ENCODE data around the gene ASB13. TPM values are rescaled to one million over a fixed set of nuclear protein-coding genes. Genes with fewer than 3 reads are reported as not detected.
A peak's percentile ranks its signal among the peaks of the same experiment; 100 is the strongest.

The ASB13 gene
- total RNA-seq, 1 experiment from 2014 or later = 11.3 TPM

- DNase-seq (ENCODE audit: low spot score) = no peak
These were observed 18.7 kb downstream of the ASB13 start for GRCh38 chr10:5647507-5648240.

DNA sequence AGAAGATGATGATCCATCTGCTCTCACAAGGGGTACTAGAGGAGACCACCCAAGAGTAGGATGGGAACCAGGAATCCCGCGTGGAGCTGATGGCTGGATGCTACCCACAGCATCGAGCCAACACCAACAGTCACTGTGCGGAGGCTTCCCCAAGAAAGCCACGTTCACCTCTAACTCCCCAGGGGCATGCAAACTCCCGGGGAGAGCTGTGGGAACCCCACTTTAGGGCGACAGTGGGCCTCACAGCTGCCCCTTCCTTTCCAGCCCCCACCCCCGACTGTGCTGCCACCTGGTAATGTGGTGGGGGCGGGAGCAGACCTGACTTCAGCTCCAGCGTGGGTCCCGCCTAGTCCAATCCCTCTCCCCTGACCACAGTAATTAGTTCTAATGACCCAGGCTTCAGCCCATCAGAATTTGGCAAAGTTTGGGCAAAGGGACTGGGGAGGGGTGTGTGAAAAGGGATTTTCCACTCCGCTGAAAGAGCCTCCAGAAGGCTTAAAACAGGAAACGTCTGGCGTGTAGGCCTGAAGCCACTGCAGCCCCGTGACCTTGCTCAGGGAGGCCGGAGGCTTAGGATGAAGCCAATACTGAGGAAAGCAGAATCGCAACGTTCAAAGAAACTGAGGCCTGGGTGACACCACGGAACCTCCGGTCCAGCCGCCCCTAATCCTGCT lies 20.3 kb downstream of the ASB13 start:
- DNase-seq (ENCODE audit: low spot score) = no peak

- no peak for DNase-seq (ENCODE audit: low spot score)
These were observed 21.0 kb downstream of the ASB13 start for GRCh38 chr10:5645375-5645774.

- DNase-seq (ENCODE audit: low spot score) = no peak
These were observed 21.5 kb downstream of the ASB13 start for GRCh38 chr10:5644930-5645329.

DNA sequence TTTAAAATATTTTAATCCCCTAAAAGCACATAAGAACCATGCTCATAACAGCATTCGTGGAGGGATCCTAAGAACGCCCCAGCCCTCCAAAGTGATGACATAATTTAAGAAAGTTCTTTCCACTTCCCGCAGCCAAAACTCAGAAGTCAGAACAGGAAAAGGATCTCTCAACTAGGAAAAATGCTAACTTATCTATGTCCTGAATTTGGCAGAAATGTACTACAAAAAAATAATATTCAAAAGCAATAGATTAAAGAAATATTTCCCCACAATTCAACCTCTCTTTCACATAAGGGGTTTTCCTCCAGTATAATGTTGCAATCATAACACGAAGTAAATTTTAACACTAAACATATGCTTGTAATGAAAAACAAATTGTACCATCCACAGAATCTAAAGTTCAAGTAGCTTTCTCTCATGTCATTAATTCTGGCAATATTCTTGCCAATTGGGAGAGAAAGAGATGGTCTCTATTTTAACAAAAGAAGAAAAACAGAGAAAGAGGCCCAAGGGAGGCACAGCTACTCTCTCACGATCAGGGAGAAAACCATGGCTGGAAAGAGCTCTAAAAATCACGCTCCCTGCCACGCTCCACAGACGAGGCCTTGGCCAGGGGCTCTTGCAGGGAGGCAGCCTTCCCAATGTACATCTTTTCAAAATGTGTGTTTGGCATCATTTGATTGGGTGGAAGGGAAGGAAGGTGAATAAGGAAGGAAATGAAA lies 22.9 kb downstream of the ASB13 start:
- DNase-seq (ENCODE audit: low spot score) = no peak

GRCh38 chr10:5641501-5641900 lies 24.9 kb downstream of the ASB13 start:
- no peak for DNase-seq (ENCODE audit: low spot score)

DNA sequence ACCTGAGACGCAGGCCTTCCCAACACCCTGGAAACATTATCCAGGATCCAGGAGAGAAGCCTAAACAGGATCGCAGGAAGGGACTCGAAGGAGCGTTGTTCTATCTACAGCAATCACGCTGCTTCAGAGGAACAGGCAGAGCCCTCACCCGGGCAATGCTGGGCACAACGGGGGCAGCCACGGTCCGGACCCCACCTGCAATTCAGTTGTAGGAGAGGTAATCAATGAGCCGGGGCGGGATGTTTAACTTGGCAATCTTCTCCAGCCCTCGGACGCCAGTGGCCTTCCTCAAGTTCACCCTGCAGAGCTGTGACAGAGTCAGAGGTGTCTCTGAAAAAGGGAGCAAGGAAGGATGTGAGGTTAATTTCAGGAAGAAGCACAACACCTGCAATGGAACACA lies 25.9 kb downstream of the ASB13 start:
- no peak for DNase-seq (ENCODE audit: low spot score)

DNA sequence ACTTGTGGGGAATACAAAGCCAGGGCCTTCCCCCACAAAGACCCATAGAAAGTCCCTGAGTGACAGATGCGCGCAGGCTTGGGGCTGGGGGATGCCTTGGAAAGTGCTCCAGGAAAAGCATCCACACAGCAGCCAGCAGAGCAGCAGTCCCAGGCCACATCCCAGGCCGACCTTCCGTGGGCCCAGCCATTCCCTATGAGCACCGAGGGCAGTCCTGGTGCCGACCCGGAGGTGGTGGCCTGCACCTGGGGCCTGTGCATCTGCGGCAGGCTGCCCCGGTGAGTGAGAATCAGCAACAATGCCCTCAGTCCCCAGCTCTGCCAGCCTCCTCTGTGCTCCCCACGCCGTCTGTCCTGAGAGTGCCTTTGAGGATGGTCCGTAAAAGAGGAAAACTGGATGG lies 26.4 kb downstream of the ASB13 start:
- DNase-seq (ENCODE audit: low spot score) = no peak

DNA sequence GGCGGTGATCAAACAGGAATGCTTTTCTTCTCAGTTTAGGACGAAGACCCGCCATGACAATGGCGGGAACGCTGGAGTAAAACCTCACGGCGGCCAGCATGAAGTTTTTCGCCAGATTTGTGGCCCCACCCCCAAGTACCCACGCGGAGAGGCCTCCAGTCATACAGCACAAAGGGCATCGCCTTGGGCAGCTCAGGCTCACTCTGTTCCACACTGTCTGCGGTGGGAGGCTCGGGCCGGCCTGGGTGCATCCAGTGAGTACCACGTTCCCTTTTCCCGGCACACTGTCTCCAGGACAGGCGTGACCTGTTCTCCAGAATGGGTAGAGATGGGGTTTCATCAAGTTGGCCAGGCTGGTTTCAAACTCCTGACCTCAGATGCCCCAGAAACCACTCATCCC lies 27.3 kb downstream of the ASB13 start:
- DNase-seq (ENCODE audit: low spot score) = no peak

DNA sequence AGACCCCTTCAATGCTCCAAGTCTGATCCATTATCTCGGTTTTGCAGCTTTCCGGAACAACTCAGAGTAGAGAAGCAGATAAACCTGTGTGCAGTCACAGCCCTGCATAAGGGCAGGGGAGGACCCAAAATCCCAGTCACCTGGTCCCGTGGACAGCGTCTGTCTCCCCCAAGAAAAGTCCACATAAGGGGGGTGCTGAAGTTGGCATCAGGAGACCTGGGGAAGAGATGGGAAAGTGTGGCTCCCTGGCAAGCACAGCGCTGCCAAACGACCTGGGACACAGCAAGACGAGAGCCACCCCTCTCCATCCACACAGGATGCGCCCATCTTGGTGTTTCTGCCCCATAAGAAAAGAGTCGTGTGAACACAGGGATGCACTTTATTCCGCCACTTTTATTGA lies 27.9 kb downstream of the ASB13 start:
- no peak for DNase-seq (ENCODE audit: low spot score)

DNA sequence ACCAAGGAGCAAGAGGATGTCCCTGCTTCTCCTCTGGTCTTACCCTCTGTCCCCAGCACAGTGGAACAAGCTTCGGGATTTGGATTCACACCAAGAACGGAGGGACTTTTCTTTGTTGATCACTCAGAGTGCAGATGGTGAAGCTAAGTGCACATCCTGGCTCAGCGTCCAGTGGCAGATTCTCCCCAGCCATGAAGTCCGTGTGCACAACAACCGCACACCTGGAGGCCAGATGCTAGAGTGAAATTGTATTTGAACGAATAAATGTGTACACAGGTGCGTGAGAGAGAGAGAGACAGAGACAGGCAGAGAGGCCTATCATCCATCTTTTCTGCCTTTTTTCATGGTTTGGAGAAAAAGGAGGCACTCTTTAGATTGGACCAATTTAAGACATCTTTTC lies 31.5 kb downstream of the ASB13 start:
- DNase-seq (ENCODE audit: low spot score) = no peak

- DNase-seq (ENCODE audit: low spot score) = no peak
These were observed 33.1 kb downstream of the ASB13 start for GRCh38 chr10:5633166-5633749.

DNA sequence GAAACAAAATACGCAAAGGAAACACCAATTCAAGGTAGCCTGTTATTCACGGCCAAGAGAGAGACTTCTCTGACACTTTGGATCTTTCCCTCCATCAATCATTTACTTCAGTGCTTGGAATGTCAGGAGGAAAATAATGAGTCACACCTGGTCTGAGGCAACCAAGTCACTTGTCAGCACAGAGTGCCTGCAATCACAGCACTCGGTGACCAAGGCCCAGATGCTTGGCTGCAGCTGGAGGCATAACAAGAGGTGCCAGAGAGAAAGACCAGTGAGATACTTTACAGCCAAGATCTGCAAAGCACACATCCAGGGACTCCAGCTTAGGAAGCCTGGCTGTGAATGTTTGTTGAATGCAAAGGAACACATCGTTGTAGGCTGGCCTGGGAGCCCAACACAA lies 33.9 kb downstream of the ASB13 start:
- DNase-seq (ENCODE audit: low spot score) = no peak

DNA sequence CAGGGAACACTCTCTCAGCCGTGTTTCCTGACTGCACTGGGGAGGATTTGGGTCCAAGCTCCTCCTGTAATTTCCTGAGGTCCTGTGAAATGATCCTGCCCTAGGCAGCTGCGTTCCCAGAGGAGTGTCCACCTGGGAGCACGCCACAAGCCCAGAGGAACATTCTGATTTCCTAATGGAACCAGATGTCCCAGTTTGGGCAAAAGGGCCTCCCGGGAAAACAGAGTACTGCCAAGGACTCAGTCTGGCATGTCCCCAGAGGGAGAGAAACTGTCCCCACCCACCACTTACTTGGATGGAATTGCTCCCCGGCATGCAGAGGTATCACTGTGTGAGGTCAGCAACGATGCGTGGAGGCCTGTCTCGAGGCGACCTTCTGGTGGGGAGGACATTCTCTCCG lies 34.5 kb downstream of the ASB13 start:
- no peak for DNase-seq (ENCODE audit: low spot score)

GRCh38 chr10:5630112-5630436 lies 36.3 kb downstream of the ASB13 start:
- DNase-seq (ENCODE audit: low spot score) = no peak

GRCh38 chr10:5629303-5630111 lies 36.9 kb downstream of the ASB13 start:
- peak; percentile 52 for DNase-seq (ENCODE audit: low spot score)

GRCh38 chr10:5628451-5629302 lies 37.7 kb downstream of the ASB13 start:
- DNase-seq (ENCODE audit: low spot score) = peak; percentile 6

- DNase-seq (ENCODE audit: low spot score) = no peak
These were observed 38.8 kb downstream of the ASB13 start for GRCh38 chr10:5627486-5628044.

DNA sequence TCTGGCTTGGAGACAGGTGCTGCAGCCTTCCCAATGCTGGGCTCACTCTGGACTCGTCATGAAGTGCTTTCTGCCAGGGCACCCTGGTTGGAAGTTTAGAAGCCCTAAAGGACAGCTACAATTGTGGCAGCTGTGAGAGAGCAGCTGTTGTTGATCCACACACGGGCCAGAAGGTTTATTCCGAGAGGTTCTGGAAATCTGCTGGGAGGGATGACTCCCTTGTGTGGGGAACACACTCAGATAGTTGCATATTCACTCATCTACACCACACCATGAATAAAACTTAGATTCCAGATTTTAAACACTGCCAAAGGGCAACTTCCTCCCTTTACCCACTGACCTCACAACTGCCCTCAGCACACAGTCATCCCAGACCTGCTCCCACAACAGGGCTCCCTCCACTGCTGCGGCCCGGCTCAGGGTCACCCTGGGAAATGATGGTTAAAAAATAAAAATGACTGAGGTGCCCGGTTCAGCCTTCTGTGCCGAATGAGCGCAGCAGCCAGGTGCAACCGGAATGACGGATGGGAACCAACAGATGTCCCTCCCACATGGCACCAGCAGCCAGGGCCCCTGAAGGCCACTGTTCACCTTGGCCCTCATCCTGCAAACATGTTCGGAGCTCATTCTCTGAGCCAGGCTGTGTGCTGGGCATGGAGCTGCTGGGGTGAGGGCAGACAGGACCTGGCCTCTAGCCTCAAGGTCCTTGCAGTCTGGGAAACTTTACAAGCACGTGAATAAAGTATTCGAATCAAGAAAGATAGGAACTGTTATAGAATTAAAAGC lies 40.2 kb downstream of the ASB13 start:
- DNase-seq (ENCODE audit: low spot score) = no peak

DNA sequence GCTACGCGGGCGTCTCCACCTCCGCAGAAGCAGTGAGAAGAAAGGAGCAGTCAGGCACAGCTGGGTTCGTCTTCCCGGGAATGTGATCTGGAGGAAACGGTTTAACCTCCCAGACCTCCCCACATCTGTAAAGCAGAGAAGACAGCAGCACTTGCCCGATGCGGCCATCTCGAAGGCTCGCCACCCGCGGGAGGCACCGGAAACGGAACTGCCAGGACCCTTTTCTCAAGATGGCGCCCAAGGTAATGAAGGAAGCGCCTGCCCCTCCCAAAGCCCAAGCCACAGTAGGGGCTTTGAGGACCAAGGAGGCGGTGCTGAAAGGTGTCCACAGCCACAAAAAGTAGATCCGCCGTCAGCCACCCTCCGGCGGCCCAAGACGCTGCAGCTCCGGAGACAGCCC lies 41.7 kb downstream of the ASB13 start:
- no peak for DNase-seq (ENCODE audit: low spot score)
